ENCODE results near the gene LMO7.

- TF ChIP-seq CTCF (IDR thresholded peaks at IDR 0.05; ENCODE audit: poor library complexity), result no peak
- TF ChIP-seq EZH2 (IDR thresholded peaks at IDR 0.05; ENCODE audit: borderline replicate concordance), result no peak
Observed at GRCh38 chr13:75635101-75635827, 866 bp upstream of the LMO7 start.
